Measurements from ENCODE around the gene TRIM56. TPM values are rescaled to one million over a fixed set of nuclear protein-coding genes. Genes with fewer than 3 reads are reported as not detected.
A peak's percentile ranks its signal among the peaks of the same experiment; 100 is the strongest.
"Not testable (repeated sequence)": the region's sequence is repeated elsewhere in the genome, so short reads cannot be mapped to it uniquely, and the experiment has no call there.

Gene TRIM56
- total and polyA plus RNA-seq, 7 donors, result 6.0 to 25.6 (median 13.2) TPM

DNA sequence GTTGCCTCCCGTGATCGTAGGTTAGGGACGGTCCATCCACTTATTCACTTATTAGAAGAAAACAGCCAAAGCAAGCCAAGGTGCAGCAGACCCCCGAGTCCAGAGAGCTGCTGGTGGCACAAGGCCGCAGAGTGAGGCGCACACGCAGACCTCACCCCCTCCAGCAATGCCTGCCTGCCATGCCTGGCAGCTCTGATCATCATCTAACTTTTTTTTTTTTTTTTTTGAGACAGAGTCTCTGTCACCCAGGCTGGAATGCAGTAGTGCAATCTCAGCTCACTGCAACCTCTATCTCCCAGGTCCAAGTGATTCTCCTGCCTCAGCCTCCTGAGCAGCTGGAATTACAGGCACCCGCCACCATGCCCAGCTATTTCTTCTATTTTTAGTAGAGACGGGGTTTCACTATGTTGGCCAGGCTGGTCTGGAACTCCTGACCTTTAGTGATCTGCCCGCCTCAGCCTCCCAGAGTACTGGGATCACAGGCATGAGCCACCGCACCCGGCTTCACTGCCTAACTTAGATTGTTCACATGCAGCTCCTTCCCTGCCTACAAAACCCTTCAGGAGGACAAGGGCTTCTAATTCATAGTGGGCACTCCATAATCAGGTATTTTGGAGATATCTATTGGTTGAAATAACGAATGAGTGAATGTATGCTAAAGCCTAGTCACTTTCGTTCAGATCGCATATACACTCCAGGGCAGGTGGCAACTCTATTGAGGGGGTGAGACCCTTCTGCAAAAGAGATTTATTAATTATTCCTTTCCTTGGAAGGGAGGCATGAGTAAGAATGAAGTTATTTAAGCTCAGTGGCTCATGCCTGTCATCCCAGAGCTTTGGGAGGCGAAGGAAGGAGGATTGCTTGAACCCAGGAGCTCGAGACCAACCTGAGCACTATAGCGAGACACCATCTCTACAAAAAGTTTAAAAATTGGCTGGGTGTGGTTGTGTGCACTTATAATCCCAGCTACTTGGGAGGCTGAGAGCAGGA is 15.9 kb downstream of the TRIM56 start:
- no peak overlapping the region for H3K4me3 ChIP-seq
- peak overlapping the region; percentile 77 to 85 (median 82) for H3K27ac ChIP-seq
- no peak for TF ChIP-seq POLR2A (IDR thresholded peaks at IDR 0.05)
- 89 to 90% methylated on average over 18 of the region's 18 CpGs for WGBS, 2 donors
- peaks cover 0 to 26% (median 18%) of the 10 kb centered on the region in 4 donors for H3K4me1 ChIP-seq
- H3K27me3 ChIP-seq, result no peaks in the 10 kb centered on the region
- intact Hi-C loops (cut with DNase I), result no loop called here
- H3K9me3 ChIP-seq, result no peaks in the 10 kb centered on the region
- no peak for DNase-seq
- H3K36me3 ChIP-seq, result no peaks in the 10 kb centered on the region

- DNase-seq, result no peak
- Histone ChIP-seq H3K36me3 (no peaks in the 10 kb centered on the region), H3K27ac (no peak overlapping the region), H3K9me3 (no peaks in the 10 kb centered on the region), H3K4me3 (no peak overlapping the region), H3K27me3 (no peaks in the 10 kb centered on the region), H3K4me1 (peaks cover 0 to 26% (median 18%) of the 10 kb centered on the region in 4 donors)
- 94 to 95% methylated on average over 6 of the region's 6 CpGs for WGBS, 2 donors
- no peak for TF ChIP-seq POLR2A (IDR thresholded peaks at IDR 0.05)
- TF ChIP-seq POLR2AphosphoS5 (IDR thresholded peaks at IDR 0.05), result no peak
- no peak for TF ChIP-seq EP300 (IDR thresholded peaks at IDR 0.05)
- TF ChIP-seq, protein P1, sequence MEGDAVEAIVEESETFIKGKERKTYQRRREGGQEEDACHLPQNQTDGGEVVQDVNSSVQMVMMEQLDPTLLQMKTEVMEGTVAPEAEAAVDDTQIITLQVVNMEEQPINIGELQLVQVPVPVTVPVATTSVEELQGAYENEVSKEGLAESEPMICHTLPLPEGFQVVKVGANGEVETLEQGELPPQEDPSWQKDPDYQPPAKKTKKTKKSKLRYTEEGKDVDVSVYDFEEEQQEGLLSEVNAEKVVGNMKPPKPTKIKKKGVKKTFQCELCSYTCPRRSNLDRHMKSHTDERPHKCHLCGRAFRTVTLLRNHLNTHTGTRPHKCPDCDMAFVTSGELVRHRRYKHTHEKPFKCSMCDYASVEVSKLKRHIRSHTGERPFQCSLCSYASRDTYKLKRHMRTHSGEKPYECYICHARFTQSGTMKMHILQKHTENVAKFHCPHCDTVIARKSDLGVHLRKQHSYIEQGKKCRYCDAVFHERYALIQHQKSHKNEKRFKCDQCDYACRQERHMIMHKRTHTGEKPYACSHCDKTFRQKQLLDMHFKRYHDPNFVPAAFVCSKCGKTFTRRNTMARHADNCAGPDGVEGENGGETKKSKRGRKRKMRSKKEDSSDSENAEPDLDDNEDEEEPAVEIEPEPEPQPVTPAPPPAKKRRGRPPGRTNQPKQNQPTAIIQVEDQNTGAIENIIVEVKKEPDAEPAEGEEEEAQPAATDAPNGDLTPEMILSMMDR (IDR thresholded peaks at IDR 0.05), result no peak
- intact Hi-C loops (cut with DNase I), result no loop called here
These were observed 16.7 kb downstream of the TRIM56 start for GRCh38 chr7:101102026-101102425.

GRCh38 chr7:101103701-101104100 is 18.4 kb downstream of the TRIM56 start:
- 79 to 89% methylated on average over 10 of the region's 10 CpGs for WGBS, 2 donors
- DNase-seq; H3K4me3 ChIP-seq; H3K36me3 ChIP-seq; H3K9me3 ChIP-seq; intact Hi-C loops (cut with DNase I); H3K27ac ChIP-seq; H3K27me3 ChIP-seq: not testable (repeated sequence)
- H3K4me1 ChIP-seq, result peaks cover 0 to 26% (median 18%) of the 10 kb centered on the region in 4 donors

DNA sequence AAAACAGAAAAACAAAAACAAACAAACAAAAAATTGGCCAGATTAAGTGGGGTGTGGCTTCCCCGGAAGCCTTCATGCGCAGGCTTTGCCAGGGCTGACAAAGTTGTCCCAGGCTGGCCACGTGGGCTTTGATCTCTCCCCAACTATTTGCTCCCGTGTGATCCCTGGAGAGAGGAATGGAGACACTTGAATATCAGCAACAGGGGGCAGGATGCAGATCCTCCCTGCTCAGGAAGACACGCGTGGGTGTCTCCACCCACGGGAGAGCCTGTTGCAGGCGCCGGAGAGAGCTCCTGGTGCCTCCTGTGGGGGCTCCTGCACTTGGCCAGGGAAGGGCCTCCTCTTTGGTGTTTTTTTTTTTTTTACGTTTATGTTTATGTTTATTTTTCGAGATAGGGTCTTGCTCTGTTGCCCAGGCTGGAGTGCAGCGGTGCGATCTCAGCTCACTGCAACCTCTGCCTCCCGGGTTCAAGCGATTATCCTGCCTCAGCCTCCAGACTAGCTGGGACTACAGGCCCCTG is 19.0 kb downstream of the TRIM56 start:
- H3K27ac ChIP-seq, result no peak overlapping the region
- peaks cover 0 to 24% (median 16%) of the 10 kb centered on the region in 4 donors for H3K4me1 ChIP-seq
- 70 to 73% methylated on average over 15 of the region's 15 CpGs for WGBS, 2 donors
- H3K36me3 ChIP-seq, result no peaks in the 10 kb centered on the region
- intact Hi-C loops (cut with DNase I), result no loop called here
- no peak for TF ChIP-seq POLR2AphosphoS5 (IDR thresholded peaks at IDR 0.05)
- no peak for TF ChIP-seq EP300 (IDR thresholded peaks at IDR 0.05)
- TF ChIP-seq, protein P1 (IDR thresholded peaks at IDR 0.05), result no peak
- no peak for TF ChIP-seq POLR2A (IDR thresholded peaks at IDR 0.05)
- H3K4me3 ChIP-seq, result no peak overlapping the region
- H3K9me3 ChIP-seq, result no peaks in the 10 kb centered on the region
- DNase-seq, result no peak
- no peaks in the 10 kb centered on the region for H3K27me3 ChIP-seq

- Histone ChIP-seq H3K36me3 (no peaks in the 10 kb centered on the region), H3K9me3 (no peaks in the 10 kb centered on the region), H3K4me3 (no peak overlapping the region), H3K27me3 (no peaks in the 10 kb centered on the region), H3K27ac (no peak overlapping the region), H3K4me1 (peaks cover 0 to 18% (median 10%) of the 10 kb centered on the region in 4 donors)
- 52 to 76% methylated on average over 3 of the region's 3 CpGs for WGBS, 2 donors
- intact Hi-C loops (cut with DNase I), result no loop called here
- DNase-seq, result no peak
- no peak for TF ChIP-seq POLR2AphosphoS5 (IDR thresholded peaks at IDR 0.05)
- no peak for TF ChIP-seq EP300 (IDR thresholded peaks at IDR 0.05)
- TF ChIP-seq, protein P1 (IDR thresholded peaks at IDR 0.05), result no peak
- no peak for TF ChIP-seq POLR2A (IDR thresholded peaks at IDR 0.05)
These were observed 19.5 kb downstream of the TRIM56 start for GRCh38 chr7:101104799-101105198.

DNA sequence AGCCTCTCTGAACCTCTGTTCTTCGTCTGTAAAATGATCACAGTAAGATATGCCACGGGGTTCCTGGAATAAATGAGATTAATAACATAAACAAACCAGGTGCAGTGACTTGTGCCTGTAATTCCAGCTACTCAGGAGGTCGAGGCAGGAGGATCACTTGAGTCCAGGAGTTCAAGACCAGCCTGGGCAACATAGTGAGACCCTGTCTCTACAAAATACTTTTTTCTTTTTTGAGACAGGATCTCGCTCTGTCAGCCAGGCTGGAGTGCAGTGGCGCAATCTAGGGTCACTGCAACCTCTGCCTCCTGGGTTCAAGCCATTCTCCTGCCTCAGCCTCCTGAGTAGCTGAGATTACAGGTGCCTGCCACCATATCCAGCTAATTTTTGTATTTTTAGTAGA is 20.0 kb downstream of the TRIM56 start:
- intact Hi-C loops (cut with DNase I); H3K4me3 ChIP-seq; H3K36me3 ChIP-seq; DNase-seq; H3K27me3 ChIP-seq; H3K9me3 ChIP-seq; H3K27ac ChIP-seq: not testable (repeated sequence)
- 61 to 80% methylated on average over 5 of the region's 5 CpGs for WGBS, 2 donors
- H3K4me1 ChIP-seq, result peaks cover 0 to 14% (median 6%) of the 10 kb centered on the region in 4 donors
